Endothelial cell of umbilical vein (primary cell): Measurements from ENCODE around the gene HERPUD1. TPM values are rescaled to one million over a fixed set of nuclear protein-coding genes. Genes with fewer than 3 reads are reported as not detected.

Source experiments
- BruUV-seq: library from RNA; stranded (reverse); fragments of 400-500 nt; replicated peaks from 2 replicates; lab custom pipeline; 2021; lab: Mats Ljungman, UMichigan
- CTCF ChIA-PET: fragments of 300-600, 350-600 bp; sonication (Branson Sonifier 250); formaldehyde crosslinking; loops from one replicate; lab custom pipeline; 2021; ENCODE audit warnings: antibody characterized with exemption, inconsistent platforms; lab: Charles Lee
- POLR2A ChIA-PET: fragments of 300-600, 350-600 bp; sonication (Branson Sonifier 250); formaldehyde crosslinking; loops from one replicate; lab custom pipeline; 2021; ENCODE audit warnings: antibody characterized with exemption, inconsistent platforms; lab: Charles Lee
- DNase-seq: peaks from one replicate; pipeline ENCODE4 v3.0.0-alpha.2; 2011; ENCODE audit warnings: low read depth, low spot score
- FAIRE-seq: peaks from 2 replicates; lab custom pipeline; 2011; peaks lifted over from hg19 to GRCh38; lab: Jason Lieb, UNC
- H2AFZ ChIP-seq: 2 replicates; pipeline ENCODE4 v1.6.0; 2012; ENCODE audit warnings: low read depth, low read length, control low read depth, inconsistent platforms
- H3K27ac ChIP-seq: 2 replicates; pipeline ENCODE4 v1.5.1; 2011; ENCODE audit warnings: low read depth, mild to moderate bottlenecking, control low read depth, low read length, moderate library complexity; ENCODE audit not compliant: insufficient read depth
- H3K27me3 ChIP-seq, 2 experiments: 2 replicates each; pipeline versions ENCODE4 v1.6.0 to v1.6.1; 2011; ENCODE audit warnings: low read length in 2 of 2, mixed read lengths in 1 of 2; ENCODE audit not compliant: control insufficient read depth in 2 of 2, insufficient read depth in 2 of 2
- H3K36me3 ChIP-seq, 2 experiments: 2 replicates in 1 of 2; 3 replicates in 1 of 2; pipeline ENCODE4 v1.5.1; 2011; ENCODE audit warnings: low read length in 2 of 2, mild to moderate bottlenecking in 1 of 2, moderate library complexity in 1 of 2; ENCODE audit not compliant: control insufficient read depth in 2 of 2, insufficient read depth in 2 of 2; ENCODE audit errors: extremely low read depth in 1 of 2
- H3K4me1 ChIP-seq: 3 replicates; pipeline ENCODE4 v1.5.1; 2011; ENCODE audit warnings: mild to moderate bottlenecking, low read length; ENCODE audit not compliant: control insufficient read depth, insufficient read depth; ENCODE audit errors: extremely low read depth
- H3K4me2 ChIP-seq: 2 replicates; pipeline ENCODE4 v1.6.1; 2011; ENCODE audit warnings: low read length, control low read depth, mixed read lengths; ENCODE audit not compliant: insufficient read depth
- H3K4me3 ChIP-seq, 3 experiments: fragments of 200-600 bp in 1 of 3; sonication (generic), shearing (Covaris generic) in 1 of 3; replicated peaks in 1 of 3; 2 replicates each; pipeline ENCODE4 v1.5.1; 2011 to 2016; ENCODE audit warnings: control low read depth in 3 of 3, low read length in 3 of 3, mild to moderate bottlenecking in 2 of 3, inconsistent platforms in 1 of 3, low read depth in 1 of 3, moderate library complexity in 1 of 3; ENCODE audit not compliant: insufficient read depth in 1 of 3
- H3K79me2 ChIP-seq: 2 replicates; pipeline ENCODE4 v1.6.0; 2012; ENCODE audit warnings: low read length, inconsistent platforms; ENCODE audit not compliant: control insufficient read depth, insufficient read depth
- H3K9ac ChIP-seq: replicated peaks from 2 replicates; pipeline ENCODE3; 2011; ENCODE audit warnings: low read length, control low read depth; ENCODE audit not compliant: insufficient read depth; ENCODE audit errors: extremely low read depth
- H3K9me1 ChIP-seq: replicated peaks from 3 replicates; pipeline ENCODE4 v1.6.0; 2011; ENCODE audit warnings: mild to moderate bottlenecking, low read length; ENCODE audit not compliant: control insufficient read depth, insufficient read depth; ENCODE audit errors: extremely low read depth
- H3K9me3 ChIP-seq: replicated peaks from 2 replicates; pipeline ENCODE4 v1.5.1; 2012; ENCODE audit warnings: low read length, inconsistent platforms; ENCODE audit not compliant: control insufficient read depth, insufficient read depth
- H4K20me1 ChIP-seq: replicated peaks from 2 replicates; pipeline ENCODE3; 2011; ENCODE audit warnings: mild to moderate bottlenecking, low read length; ENCODE audit not compliant: control insufficient read depth, insufficient read depth; ENCODE audit errors: extremely low read depth
- GATA2 ChIP-seq: IDR thresholded peaks from 2 replicates; pipeline ENCODE4 v1.7.0; 2011; ENCODE audit warnings: low read depth, mild to moderate bottlenecking, moderate library complexity, mixed read lengths, low read length; ENCODE audit not compliant: insufficient read length, insufficient read depth
- JUN ChIP-seq: IDR thresholded peaks from 2 replicates; pipeline ENCODE4 v1.6.1; 2011; ENCODE audit warnings: borderline replicate concordance, low read depth; ENCODE audit not compliant: insufficient read length, insufficient read depth
- MYC ChIP-seq: IDR thresholded peaks from one replicate; pipeline ENCODE4 v1.6.1; 2011; ENCODE audit warnings: mild to moderate bottlenecking, low read depth, low read length
- dilution Hi-C: fragments of 300-500 bp; cut with MboI; formaldehyde crosslinking; loops from one replicate; pipeline ENCODE4 v1.15.0; 2019; ENCODE audit warnings: low sequenced_read_pairs; ENCODE audit not compliant: extremely low pct_ligation_motif_present
- intact Hi-C: fragments of 100-400 bp; cut with micrococcal nuclease; formaldehyde crosslinking; loops from one replicate; pipeline ENCODE4 v1.10.0; 2022
- microRNA-seq: library from miRNA; unstranded; fragments of <30 nt; microRNA quantifications from one replicate; pipeline ENCODE4 v1.2.0, GENCODE V29; 2021; ENCODE audit warnings: borderline number of aligned reads, borderline replicate concordance
- polyA plus RNA-seq, 4 experiments: library from polyadenylated mRNA; depleted of rRNA in 3 of 4; stranded (reverse) in 3 of 4; unstranded in 1 of 4; fragments of >200 nt; gene quantifications; 2 replicates each; pipeline versions ENCODE4 v1.2.1 to v1.2.3, GENCODE V29; 2011 to 2012; ENCODE audit warnings: missing spikeins in 1 of 4
- total RNA-seq: library from RNA; stranded (reverse); gene quantifications from 2 replicates; pipeline ENCODE4 v1.2.3, GENCODE V29; 2021

The HERPUD1 gene
- total and polyA plus RNA-seq, 2 donors (not counting 3 experiments of a cell fraction or from before 2014, with no cell fraction given) = 107 to 109 TPM

DNA sequence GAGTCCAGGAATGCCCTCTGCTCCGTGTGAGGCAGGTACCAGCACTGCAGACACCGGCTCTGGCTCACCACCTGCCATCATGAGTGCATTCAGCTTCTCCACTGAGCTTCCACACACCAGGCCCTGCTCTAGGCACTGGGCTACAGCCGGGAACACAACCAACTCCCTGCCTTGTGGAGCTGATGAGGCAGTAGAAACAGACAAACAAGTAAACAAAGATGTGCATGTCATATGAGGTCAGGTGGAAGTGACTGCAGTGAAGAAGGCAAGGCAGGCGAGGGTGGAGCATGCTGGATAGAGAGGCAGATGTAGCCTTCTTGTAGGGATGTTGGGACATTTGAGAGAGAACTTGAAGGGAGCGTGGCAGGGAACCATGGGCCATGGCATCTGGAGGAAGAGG lies 62.4 kb downstream of the HERPUD1 start:
- ChIA-PET POLR2A (no interaction called here), CTCF (no interaction called here)
- Histone ChIP-seq H2AFZ (no peak overlapping the region), H3K27ac (no peak overlapping the region), H3K9me3 (no peaks in the 10 kb centered on the region), H3K4me2 (no peak overlapping the region), H3K27me3 (no peaks in the 10 kb centered on the region), H4K20me1 (no peaks in the 10 kb centered on the region), H3K79me2 (peaks cover 6% of the 10 kb centered on the region), H3K4me1 (peaks cover 9% of the 10 kb centered on the region), H3K36me3 (no peaks in the 10 kb centered on the region), H3K9me1 (no peaks in the 10 kb centered on the region), H3K4me3 (no peak overlapping the region), H3K9ac (no peak overlapping the region)
- dilution Hi-C loops (no loop called here), intact Hi-C loops (no loop called here)
- DNase-seq = no peak
- TF ChIP-seq GATA2 (no peak), MYC (no peak), JUN (no peak)
- BruUV-seq = no TSS peak
- no peak for FAIRE-seq

Small RNAs within 50 kb of the gene (microRNA-seq; reads per million reads assigned to microRNA genes)
- not detected for gene MIR6863

Other genes starting within 250 kb of the HERPUD1 start
- 15.6 and 19.2 TPM in 2 replicates for gene MT1X, start 249.7 kb upstream of the HERPUD1 start, total RNA-seq
- gene MT1X, start 249.7 kb upstream of the HERPUD1 start, polyA plus RNA-seq = 46.7 and 73.6 TPM in 2 replicates
- gene NUP93, start 202.0 kb upstream of the HERPUD1 start, total RNA-seq = 111 and 124 TPM in 2 replicates
- gene NUP93, start 202.0 kb upstream of the HERPUD1 start, polyA plus RNA-seq = 62.3 and 66.6 TPM in 2 replicates
- gene SLC12A3, start 66.9 kb upstream of the HERPUD1 start, total RNA-seq = not detected in 2 replicates
- not detected in 2 replicates for gene SLC12A3, start 66.9 kb upstream of the HERPUD1 start, polyA plus RNA-seq
- 2.8 and 3.3 TPM in 2 replicates for gene CETP, start 29.8 kb downstream of the HERPUD1 start, total RNA-seq
- gene CETP, start 29.8 kb downstream of the HERPUD1 start, polyA plus RNA-seq = 1.9 and 2.2 TPM in 2 replicates
- gene NLRC5, start 57.4 kb downstream of the HERPUD1 start, total RNA-seq = 20.1 and 26.3 TPM in 2 replicates
- gene NLRC5, start 57.4 kb downstream of the HERPUD1 start, polyA plus RNA-seq = 7.4 and 8.0 TPM in 2 replicates
- 91.9 and 92.0 TPM in 2 replicates for gene CPNE2, start 160.4 kb downstream of the HERPUD1 start, total RNA-seq
- gene CPNE2, start 160.4 kb downstream of the HERPUD1 start, polyA plus RNA-seq = 187 and 226 TPM in 2 replicates